Cardiac muscle cell (in vitro differentiated cells and primary cell): ENCODE data around the gene TLR3. TPM values are rescaled to one million over a fixed set of nuclear protein-coding genes. Genes with fewer than 3 reads are reported as not detected.

Source experiments
- DNase-seq, 2 donors: peaks; one replicate each; pipeline versions ENCODE4 v3.0.0 to v3.0.0-alpha.2; 2010 to 2017; ENCODE audit warnings: low read depth in 1 of 2, low spot score in 1 of 2
- H3K27ac ChIP-seq: fragments of 200-600 bp; sonication (generic); 2 replicates; pipeline ENCODE4 v1.5.1; 2016
- H3K27me3 ChIP-seq: fragments of 200-600 bp; sonication (generic); 2 replicates; pipeline ENCODE4 v1.6.0; 2016; ENCODE audit warnings: control low read depth
- H3K36me3 ChIP-seq: fragments of 200-600 bp; sonication (generic); 2 replicates; pipeline ENCODE4 v1.5.1; 2016; ENCODE audit warnings: control low read depth
- H3K4me1 ChIP-seq: fragments of 200-600 bp; sonication (generic); 2 replicates; pipeline ENCODE4 v1.8.1; 2017; ENCODE audit warnings: low read depth, mild to moderate bottlenecking, mixed run types
- H3K4me3 ChIP-seq: fragments of 200-600 bp; sonication (generic); 2 replicates; pipeline ENCODE4 v1.5.1; 2016; ENCODE audit warnings: mild to moderate bottlenecking
- H3K9me3 ChIP-seq: fragments of 200-600 bp; sonication (generic); 2 replicates; pipeline ENCODE4 v1.5.1; 2017; ENCODE audit warnings: low read depth, mild to moderate bottlenecking, control low read depth
- polyA plus RNA-seq: library from polyadenylated mRNA; unstranded; fragments of >200 nt; fragmentation: Nextera tagmentation; extraction: Ambion mirVana; gene quantifications from 2 replicates; pipeline ENCODE4 v1.2.1, GENCODE V29; 2016
- total RNA-seq: library from RNA; depleted of rRNA; stranded (reverse); fragments of >200 nt; gene quantifications from 2 replicates; pipeline ENCODE4 v1.2.3, GENCODE V29; 2016
- TF ChIP-seq, protein P1 (sequence below): IDR thresholded peaks from 2 replicates; pipeline ENCODE4 v1.5.1; 2012; ENCODE audit warnings: low read depth, mild to moderate bottlenecking, low read length

TLR3 gene
- total and polyA plus RNA-seq, 2 experiments from 2014 or later: not detected

GRCh38 chr4:186072516-186072915, 3.6 kb downstream of the TLR3 start:
- Histone ChIP-seq H3K9me3 (no peaks in the 10 kb centered on the region), H3K27ac (no peak overlapping the region), H3K27me3 (no peaks in the 10 kb centered on the region), H3K4me3 (no peak overlapping the region), H3K4me1 (peaks cover 12% of the 10 kb centered on the region), H3K36me3 (no peaks in the 10 kb centered on the region)
- TF ChIP-seq, protein P1, sequence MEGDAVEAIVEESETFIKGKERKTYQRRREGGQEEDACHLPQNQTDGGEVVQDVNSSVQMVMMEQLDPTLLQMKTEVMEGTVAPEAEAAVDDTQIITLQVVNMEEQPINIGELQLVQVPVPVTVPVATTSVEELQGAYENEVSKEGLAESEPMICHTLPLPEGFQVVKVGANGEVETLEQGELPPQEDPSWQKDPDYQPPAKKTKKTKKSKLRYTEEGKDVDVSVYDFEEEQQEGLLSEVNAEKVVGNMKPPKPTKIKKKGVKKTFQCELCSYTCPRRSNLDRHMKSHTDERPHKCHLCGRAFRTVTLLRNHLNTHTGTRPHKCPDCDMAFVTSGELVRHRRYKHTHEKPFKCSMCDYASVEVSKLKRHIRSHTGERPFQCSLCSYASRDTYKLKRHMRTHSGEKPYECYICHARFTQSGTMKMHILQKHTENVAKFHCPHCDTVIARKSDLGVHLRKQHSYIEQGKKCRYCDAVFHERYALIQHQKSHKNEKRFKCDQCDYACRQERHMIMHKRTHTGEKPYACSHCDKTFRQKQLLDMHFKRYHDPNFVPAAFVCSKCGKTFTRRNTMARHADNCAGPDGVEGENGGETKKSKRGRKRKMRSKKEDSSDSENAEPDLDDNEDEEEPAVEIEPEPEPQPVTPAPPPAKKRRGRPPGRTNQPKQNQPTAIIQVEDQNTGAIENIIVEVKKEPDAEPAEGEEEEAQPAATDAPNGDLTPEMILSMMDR: no peak
- DNase-seq: no peak

GRCh38 chr4:186074189-186074588, 5.2 kb downstream of the TLR3 start:
- Histone ChIP-seq H3K27me3 (no peaks in the 10 kb centered on the region), H3K4me3 (no peak overlapping the region), H3K9me3 (no peaks in the 10 kb centered on the region), H3K27ac (no peak overlapping the region), H3K4me1 (peaks cover 5% of the 10 kb centered on the region), H3K36me3 (no peaks in the 10 kb centered on the region)
- DNase-seq: peak in 1 of 2 donors; percentile 32
- TF ChIP-seq, protein P1: no peak

GRCh38 chr4:186078981-186079638, 10.2 kb downstream of the TLR3 start:
- no peaks in the 10 kb centered on the region for H3K9me3 ChIP-seq
- peak overlapping the region; percentile 41 for H3K27ac ChIP-seq
- peaks cover 16% of the 10 kb centered on the region for H3K4me1 ChIP-seq
- H3K4me3 ChIP-seq: no peak overlapping the region
- TF ChIP-seq, protein P1: no peak
- DNase-seq: peak; percentile 3 to 62
- H3K36me3 ChIP-seq: no peaks in the 10 kb centered on the region
- H3K27me3 ChIP-seq: no peaks in the 10 kb centered on the region

GRCh38 chr4:186079694-186080093, 10.7 kb downstream of the TLR3 start:
- H3K36me3 ChIP-seq: no peaks in the 10 kb centered on the region
- TF ChIP-seq, protein P1: no peak
- H3K27me3 ChIP-seq: no peaks in the 10 kb centered on the region
- no peaks in the 10 kb centered on the region for H3K9me3 ChIP-seq
- H3K27ac ChIP-seq: peak overlapping the region; percentile 41
- peaks cover 16% of the 10 kb centered on the region for H3K4me1 ChIP-seq
- peak in 1 of 2 donors; percentile 20 for DNase-seq
- H3K4me3 ChIP-seq: no peak overlapping the region

- no peak for DNase-seq
- peaks cover 16% of the 10 kb centered on the region for H3K4me1 ChIP-seq
- H3K4me3 ChIP-seq: no peak overlapping the region
- no peaks in the 10 kb centered on the region for H3K36me3 ChIP-seq
- no peaks in the 10 kb centered on the region for H3K9me3 ChIP-seq
- TF ChIP-seq, protein P1: no peak
- no peak overlapping the region for H3K27ac ChIP-seq
- H3K27me3 ChIP-seq: no peaks in the 10 kb centered on the region
Observed at GRCh38 chr4:186081202-186081807, 12.3 kb downstream of the TLR3 start.
